ENCODE results near the gene FAM222B. TPM values are rescaled to one million over a fixed set of nuclear protein-coding genes. Genes with fewer than 3 reads are reported as not detected.

FAM222B gene
- total RNA-seq, 1 donor from 2014 or later, result 3.2 TPM

GRCh38 chr17:28707339-28707720, 135.3 kb downstream of the FAM222B start:
- no peak overlapping the region for H3K4me3 ChIP-seq (ENCODE audit: low read depth, low read length)
- no peak for TF ChIP-seq CTCF (IDR thresholded peaks at IDR 0.05; ENCODE audit: insufficient read depth, low read length, severe bottlenecking)
- H3K27me3 ChIP-seq (ENCODE audit: control insufficient read depth, insufficient read depth, low read length), result no peaks in the 10 kb centered on the region
- H3K36me3 ChIP-seq (ENCODE audit: control insufficient read depth, insufficient read depth, low read length), result peaks cover 13% of the 10 kb centered on the region
- no peak for FAIRE-seq
- DNase-seq (ENCODE audit: low read depth), result no peak

- no peak for TF ChIP-seq CTCF (IDR thresholded peaks at IDR 0.05; ENCODE audit: insufficient read depth, low read length, severe bottlenecking)
- no peak for FAIRE-seq
- no peak overlapping the region for H3K4me3 ChIP-seq (ENCODE audit: low read depth, low read length)
These were observed 135.9 kb downstream of the FAM222B start for GRCh38 chr17:28706471-28707338.

More at GRCh38 chr17:28706471-28707338, 135.9 kb downstream of the FAM222B start:
- no peak for DNase-seq (ENCODE audit: low read depth)
- Histone ChIP-seq H3K27me3 (ENCODE audit: control insufficient read depth, insufficient read depth, low read length) (no peaks in the 10 kb centered on the region), H3K36me3 (ENCODE audit: control insufficient read depth, insufficient read depth, low read length) (peaks cover 14% of the 10 kb centered on the region)

Other genes starting within 250 kb of the FAM222B start
- gene SPAG5, start 243.8 kb downstream of the FAM222B start, total RNA-seq, result 1.3 and 2.0 TPM in 2 replicates
- 6.6 and 11.8 TPM in 2 replicates for gene RSKR, start 228.6 kb downstream of the FAM222B start, total RNA-seq
- gene BLTP2, start 197.6 kb downstream of the FAM222B start, total RNA-seq, result 164 and 168 TPM in 2 replicates
- 50.8 and 70.4 TPM in 2 replicates for gene SDF2, start 180.9 kb downstream of the FAM222B start, total RNA-seq
- 23.2 and 32.9 TPM in 2 replicates for gene SUPT6H, start 180.6 kb downstream of the FAM222B start, total RNA-seq
- gene PROCA1, start 130.9 kb downstream of the FAM222B start, total RNA-seq, result 0.26 and 0.64 TPM in 2 replicates
- gene RAB34, start 124.9 kb downstream of the FAM222B start, total RNA-seq, result 42.5 and 68.7 TPM in 2 replicates
- 928 and 1,097 TPM in 2 replicates for gene RPL23A, start 122.8 kb downstream of the FAM222B start, total RNA-seq
- 6.5 and 7.4 TPM in 2 replicates for gene TLCD1, start 116.6 kb downstream of the FAM222B start, total RNA-seq
- 3.1 and 3.2 TPM in 2 replicates for gene NEK8, start 114.0 kb downstream of the FAM222B start, total RNA-seq
- 32.0 and 36.6 TPM in 2 replicates for gene TRAF4, start 98.8 kb downstream of the FAM222B start, total RNA-seq
- 17.3 and 17.6 TPM in 2 replicates for gene ERAL1, start 12.2 kb upstream of the FAM222B start, total RNA-seq
- 24.5 TPM in 2 replicates for gene FLOT2, start 54.9 kb upstream of the FAM222B start, total RNA-seq
- gene DHRS13, start 60.3 kb upstream of the FAM222B start, total RNA-seq, result 2.9 and 11.3 TPM in 2 replicates
- 5.4 and 7.1 TPM in 2 replicates for gene PHF12, start 108.7 kb upstream of the FAM222B start, total RNA-seq
- not detected in 2 replicates for gene SEZ6, start 163.2 kb upstream of the FAM222B start, total RNA-seq
- gene PIPOX, start 200.4 kb upstream of the FAM222B start, total RNA-seq, result 0.26 and 1.4 TPM in 2 replicates